ENCODE data around the gene SPOCK1. TPM values are rescaled to one million over a fixed set of nuclear protein-coding genes. Genes with fewer than 3 reads are reported as not detected.
"Not testable (repeated sequence)": the region's sequence is repeated elsewhere in the genome, so short reads cannot be mapped to it uniquely, and the experiment has no call there.

Gene SPOCK1
- total RNA-seq (2014; rRNA removed; shearing (Covaris generic)): not detected in 2 replicates

DNA sequence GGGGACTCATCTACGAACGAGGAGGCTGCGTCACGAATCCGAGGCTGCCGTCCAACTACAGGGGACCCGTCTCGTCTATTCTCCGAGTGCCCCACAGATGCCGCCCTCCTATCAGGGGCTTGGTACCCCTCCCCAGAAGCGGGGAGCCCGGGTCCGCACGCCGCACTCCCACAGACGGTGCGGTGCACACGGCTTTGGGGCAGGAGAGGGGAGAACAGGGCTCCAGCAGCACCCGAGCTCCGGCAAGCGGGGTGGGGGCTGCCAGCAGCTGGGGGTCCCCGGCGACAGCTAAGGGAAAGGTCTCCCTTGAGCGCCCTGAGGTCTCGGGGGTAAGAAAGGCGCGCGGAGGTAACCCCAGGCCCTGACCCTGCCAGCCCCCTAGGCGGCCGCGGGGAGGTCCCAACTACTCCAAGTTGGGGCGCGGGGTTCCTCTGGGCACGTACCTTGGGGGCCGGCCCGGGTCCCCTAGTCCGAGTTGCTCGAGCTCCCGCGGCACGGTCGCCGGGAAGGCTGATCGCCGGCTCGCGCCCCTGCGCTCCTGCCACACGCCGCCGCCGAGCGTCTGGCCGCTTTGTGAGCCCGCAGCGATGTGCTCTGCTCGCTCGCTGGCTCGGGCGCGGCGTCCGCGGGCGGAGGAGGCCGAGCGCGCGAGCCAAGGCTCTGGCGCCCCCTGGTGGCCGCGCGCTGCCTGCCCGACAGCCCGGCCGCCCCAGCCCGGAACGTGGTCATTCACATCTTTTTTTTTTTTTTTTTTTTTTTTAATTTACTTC, at the start of gene SPOCK1:
SPOCK1 (minus strand) TSS at position 591 of the 770 bp plus-strand sequence.
- no peak for DNase-seq (ENCODE audit: low spot score)

DNA sequence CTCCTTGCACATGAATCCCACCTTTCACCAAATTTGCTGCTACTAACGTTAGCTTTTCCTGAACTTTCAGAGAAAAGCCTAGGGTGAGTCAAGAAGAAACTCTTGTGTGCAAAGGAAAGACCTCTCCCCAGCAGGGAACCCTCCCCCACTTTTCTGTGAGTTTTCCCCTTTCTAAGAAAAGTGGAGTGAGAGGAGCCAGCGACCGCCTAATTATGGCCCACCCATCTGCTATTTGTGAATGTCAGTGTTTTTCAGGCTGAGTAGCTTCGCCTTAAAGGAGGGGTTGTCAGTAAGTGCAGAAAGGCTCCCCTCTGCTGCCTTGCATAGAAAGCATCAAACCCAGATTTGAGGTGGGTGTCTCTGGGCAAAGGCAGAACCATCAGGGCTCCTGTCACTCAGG, 46.8 kb upstream of the SPOCK1 start:
- DNase-seq (ENCODE audit: low spot score): no peak

DNA sequence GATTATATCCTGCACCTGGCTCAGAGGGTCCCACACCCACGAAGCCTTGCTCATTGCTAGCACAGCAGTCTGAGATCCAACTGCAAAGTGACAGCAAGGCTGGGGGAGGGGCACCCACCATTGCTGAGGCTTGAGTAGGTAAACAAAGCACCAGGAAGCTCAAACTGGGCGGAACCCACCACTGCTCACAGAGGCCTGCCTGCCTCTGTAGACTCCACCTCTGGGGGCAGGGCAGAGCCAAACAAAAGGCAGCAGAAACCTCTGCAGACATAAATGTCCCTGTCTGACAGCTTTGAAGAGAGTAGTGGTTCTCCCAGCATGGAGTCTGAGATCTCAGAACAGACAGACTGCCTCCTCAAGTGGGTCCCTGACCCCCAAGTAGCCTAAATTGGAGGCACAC, 36.3 kb upstream of the SPOCK1 start:
- DNase-seq (ENCODE audit: low spot score): peak; percentile 19

DNA sequence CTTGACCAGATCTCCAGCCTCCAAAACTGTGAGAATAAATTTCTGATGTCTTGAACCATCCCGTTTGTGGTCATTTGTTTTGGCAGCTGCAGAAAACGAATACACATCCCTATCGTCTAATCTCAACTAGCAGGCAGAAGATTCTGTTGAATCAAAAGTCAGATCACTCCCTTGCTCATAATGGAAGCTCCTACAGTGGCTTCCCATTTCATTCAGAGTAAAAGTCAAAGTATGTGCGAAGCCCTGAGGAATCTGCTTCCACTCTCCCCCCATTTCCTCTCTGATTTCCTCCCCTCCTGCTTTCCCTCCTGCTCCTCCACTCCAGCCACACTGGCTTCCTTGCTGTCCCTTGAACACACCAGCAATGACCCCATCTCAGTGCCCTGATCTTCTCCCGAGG, 34.8 kb upstream of the SPOCK1 start:
- no peak for DNase-seq (ENCODE audit: low spot score)

DNA sequence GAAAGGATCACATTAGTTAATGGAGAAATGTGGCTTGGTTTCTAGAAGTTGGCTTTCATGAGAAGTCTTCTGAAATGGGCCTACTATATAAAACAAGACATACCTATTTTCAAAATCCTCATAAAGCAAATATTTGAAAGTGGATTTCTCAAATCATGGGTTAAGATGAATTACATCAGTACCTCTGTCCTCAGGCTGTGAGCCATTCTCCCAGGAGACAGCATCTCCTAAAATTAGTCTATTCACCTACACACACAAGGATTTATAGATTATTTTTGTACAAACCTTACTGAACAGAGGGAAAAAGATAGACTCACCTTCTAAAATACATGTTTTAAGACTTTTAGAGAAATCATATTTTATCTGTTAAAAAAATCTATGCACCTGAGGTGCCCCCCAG, 32.1 kb upstream of the SPOCK1 start:
- DNase-seq (ENCODE audit: low spot score): no peak

DNA sequence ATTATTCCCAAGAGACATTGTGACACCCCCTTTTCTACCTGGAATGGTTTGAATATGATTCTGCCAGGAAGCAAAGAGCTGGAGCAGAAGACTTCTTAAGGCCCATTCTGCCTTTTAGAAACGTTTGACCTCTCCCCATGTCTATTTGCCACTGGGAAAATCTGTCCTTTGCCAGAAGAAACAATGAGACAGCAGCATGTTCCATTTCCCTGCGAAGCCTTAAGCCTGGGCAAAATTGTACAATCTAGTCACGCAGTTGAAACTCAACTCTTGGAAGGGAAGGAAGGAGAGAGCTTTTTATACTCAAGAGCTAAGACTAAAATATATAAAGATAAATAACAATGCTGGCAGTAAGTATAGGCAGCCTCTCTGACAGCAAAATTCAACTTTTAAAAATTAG, 22.1 kb upstream of the SPOCK1 start:
- no peak for DNase-seq (ENCODE audit: low spot score)

DNA sequence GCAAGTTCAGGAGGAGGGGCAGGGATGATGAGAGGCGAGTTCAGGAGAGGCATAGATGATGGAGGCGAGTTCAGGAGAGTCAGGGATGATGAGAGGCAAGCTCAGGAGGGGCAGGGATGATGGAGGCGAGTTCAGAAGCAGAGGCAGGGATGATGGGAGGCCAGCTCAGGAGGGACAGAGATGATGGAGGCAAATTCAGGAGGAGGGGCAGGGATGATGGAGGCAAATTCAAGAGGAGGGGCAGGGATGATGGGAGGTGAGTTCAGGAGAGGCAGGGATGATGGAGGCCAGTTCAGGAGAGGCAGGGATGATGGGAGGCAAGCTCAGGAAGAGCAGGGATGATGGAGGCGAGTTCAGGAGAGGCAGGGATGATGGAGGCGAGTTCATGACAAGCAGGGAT, 17.8 kb upstream of the SPOCK1 start:
- no peak for DNase-seq (ENCODE audit: low spot score)

DNA sequence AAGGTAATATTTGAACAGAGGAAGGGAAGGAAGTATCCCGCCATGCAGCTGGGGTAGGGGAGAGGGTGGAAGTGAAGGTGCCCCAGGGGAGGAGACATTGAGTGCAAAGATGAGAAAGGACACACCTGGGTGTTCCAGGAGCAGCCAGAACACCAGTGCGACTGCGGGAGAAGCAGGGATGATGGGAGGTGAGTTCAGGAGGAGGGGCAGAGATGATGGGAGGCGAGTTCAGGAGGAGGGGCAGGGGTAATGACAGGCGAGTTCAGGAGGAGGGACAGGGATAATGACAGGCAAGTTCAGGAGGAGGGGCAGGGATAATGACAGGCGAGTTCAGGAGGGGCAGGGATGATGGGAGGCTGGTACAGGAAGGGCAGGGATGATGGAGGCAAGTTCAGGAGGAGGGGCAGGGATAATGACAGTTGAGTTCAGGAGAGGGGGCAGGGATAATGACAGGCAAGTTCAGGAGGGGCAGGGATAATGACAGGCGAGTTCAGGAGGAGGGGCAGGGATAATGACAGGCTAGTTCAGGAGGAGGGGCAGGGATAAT, 17.2 kb upstream of the SPOCK1 start:
- no peak for DNase-seq (ENCODE audit: low spot score)

DNA sequence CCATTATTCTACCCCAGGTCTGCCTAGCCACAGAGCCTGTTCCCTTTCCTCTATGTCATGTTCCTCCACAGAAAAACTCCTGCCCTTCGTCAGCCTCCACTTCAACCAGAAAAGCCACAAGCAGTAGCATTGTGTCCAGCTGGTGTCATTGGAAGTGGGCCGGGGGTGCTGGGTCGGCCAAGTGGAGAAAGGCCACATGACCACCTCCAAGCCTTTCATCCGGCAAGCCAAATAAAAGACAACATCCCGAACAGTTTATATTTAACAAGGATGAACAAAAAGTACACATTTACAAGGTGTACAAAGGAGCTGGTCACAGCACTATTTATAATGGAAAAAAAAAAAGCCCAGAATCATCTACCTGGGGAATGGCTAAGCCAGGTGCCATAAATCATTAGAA, 16.1 kb upstream of the SPOCK1 start:
- DNase-seq (ENCODE audit: low spot score): no peak

DNA sequence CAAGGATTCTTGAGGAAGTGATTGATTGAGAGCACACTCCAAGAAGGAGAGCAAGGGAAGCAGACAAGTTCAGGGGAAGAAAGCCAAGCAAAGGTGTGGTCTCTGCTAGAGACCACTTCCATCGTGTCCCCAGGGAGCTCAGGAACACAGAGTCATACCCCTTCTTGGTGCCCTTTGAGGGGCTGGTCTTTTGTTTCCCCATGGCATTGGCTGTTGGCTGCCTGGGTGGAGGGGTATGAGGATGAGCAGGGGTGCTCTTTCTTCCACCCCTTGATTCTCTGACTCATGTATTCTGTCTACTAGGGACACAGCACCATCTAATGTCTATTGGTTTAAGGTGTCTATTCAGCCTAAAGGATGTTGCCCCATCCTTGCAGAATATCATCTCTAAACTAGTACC, 11.5 kb upstream of the SPOCK1 start:
- DNase-seq (ENCODE audit: low spot score): no peak

DNA sequence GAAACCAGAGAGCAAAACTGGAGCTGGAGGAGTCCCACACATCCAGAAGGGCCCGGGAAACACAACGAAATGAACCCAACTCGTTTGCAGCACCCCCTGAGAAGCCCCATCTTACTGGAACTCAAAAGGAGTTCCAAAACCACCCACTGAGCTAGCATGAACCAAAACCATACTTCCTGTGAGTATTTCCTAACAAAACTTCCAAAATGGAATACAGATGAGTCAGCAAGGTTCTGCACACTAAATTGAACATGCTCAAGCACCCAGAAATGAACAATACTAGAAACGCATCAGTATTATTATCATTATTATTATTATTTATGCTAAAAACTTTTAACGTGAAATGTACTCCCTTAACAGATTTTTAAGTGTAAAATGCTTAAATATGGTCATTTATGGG, 8.0 kb upstream of the SPOCK1 start:
- no peak for DNase-seq (ENCODE audit: low spot score)

DNA sequence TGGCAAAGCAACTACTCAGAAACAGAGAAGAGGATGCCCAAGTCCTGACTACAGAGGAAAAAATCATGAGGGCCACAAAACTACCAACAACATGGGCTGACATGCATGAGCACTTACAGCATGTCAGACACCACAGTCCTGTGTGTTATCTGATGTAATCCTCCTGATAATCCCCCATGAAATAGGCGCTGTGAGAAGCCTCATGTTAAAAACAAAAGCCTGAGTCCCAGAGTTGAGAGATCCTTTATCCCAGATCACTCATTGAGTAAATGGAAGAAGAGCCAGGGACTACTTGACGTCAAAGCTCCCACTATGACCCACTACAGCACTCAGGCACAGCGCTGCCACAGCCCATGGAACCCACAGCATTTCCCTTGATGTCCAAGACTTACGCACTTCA, 7.2 kb upstream of the SPOCK1 start:
- DNase-seq (ENCODE audit: low spot score): no peak

DNA sequence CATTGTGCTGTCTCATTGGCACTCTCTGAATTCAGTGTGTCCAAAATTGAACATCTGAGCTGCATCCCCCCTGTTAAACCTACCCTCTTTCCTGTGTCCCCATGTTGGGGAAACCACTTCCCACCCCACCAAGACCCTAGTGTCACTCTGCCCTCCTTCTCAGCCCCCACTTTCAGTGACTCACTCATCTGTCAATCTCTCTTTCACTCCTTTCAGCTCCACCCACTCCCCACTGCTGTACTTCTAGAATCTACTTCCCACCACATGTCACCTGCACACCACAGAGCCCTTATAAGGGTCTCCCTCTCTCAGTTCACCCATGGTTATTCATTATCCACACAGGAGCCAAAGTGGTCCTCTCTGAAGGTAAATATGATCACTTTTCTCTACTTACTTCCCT, 5.8 kb upstream of the SPOCK1 start:
- DNase-seq (ENCODE audit: low spot score): no peak

DNA sequence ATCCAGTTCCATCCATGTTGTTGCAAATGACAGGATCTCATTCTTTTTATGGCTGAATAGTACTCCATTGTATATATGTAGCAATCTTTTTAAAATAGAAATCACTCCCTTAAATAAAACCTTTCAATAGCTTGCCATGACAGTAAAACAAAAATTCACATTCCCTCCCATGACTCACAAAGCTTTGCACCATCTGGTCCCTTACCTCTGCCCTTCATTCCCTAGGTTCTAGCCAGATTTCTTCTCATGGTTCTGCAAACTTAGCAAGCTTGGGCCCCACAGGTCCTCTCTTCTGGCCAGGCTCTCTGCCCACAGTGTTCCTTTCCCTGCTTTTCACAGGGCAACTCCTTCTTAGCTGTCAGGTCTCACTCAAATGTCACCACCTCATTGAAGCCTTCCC, 4.3 kb upstream of the SPOCK1 start:
- no peak for DNase-seq (ENCODE audit: low spot score)

DNA sequence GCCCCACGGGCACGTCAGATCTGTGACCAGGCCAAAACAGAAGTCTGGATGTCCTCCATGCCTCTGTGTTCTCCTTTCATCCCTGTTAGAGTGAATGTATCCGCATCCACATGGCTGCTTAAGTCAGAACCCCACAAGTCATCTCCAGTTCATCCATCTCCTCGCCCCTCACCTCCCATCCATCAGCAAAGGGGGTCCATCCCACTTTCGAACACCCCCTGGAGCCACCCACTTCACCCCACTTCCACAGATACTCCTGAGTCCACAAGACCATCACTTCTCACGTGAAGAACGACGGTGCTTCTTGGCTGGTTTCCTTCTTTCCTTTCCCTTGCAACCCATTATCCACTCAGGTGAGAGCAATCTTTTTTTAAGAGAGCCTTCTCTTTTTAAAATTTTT, 3.5 kb upstream of the SPOCK1 start:
- no peak for DNase-seq (ENCODE audit: low spot score)

DNA sequence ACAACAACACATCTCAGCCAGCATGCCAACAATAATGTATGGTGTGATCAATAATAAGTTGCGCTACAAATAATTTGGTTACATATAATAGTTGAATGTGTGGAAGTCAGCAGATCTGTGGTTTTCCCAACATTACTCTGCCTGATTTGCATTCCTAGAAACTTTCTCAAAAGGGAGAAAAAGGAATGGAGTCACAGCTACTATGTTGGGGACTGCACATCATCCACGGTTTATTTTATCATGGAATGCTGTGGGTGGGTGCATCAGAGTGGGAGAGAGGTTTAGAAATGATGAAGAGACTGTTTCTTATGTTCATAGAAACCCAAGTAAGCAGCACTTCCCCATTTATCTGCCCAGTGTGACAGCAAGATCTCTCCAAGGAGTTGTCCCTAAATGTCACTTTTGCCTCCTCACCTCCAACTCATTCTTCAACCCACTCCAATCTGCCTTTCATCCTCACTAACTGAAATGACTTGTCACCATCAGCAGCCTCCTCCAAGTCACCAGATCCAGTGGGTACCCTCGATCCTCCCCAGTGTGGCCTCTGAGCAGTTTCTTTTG, 2.8 kb upstream of the SPOCK1 start:
- DNase-seq (ENCODE audit: low spot score): no peak

DNA sequence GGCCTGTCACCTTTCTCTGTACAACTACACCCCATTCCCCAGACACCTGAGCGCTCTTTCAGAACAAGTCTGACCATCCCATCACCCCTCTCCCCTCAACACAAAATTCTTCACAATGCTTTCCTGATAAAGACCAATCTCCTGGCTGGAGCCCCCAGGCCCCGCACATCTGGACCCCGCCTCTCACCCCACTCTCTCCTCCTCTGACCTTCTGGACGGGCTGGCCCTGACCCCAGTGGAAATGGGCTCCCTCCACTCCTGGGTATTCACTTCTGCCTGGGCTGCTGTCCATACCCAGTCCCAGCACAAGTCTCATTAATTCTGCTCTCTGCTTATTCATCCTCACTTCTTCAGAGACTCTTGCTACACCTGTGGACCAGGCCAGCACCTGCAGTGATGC, 2.1 kb upstream of the SPOCK1 start:
- DNase-seq (ENCODE audit: low spot score): no peak

DNA sequence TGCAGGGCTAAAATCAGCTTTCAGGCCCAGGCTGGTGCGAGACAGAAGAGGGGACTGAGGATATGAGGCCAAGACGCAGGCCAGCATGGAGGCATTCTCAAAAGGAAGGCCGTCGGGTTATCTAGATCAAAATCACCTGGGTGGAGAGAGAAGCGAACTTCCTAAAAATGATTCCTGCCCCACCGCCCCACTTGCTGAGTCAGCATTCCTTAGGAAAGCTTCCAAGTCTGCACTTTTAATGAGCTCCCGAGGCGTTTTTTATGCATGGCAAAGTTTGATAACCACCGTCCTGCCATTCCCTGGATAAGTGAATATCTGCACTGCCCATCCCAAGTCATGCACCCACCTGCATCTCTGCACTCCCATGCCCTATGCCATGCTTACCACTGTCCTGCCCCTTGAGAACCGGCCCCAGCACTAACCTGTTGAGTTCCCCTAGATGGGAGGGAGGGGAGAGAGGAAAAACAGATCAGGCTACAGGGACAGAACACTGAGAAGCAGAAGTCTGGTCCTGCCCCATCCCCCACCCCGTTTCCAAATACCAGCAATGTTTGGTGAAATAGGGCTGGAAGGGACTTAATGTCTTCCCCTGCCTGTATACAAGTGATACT, 1.6 kb upstream of the SPOCK1 start:
- DNase-seq (ENCODE audit: low spot score): no peak

DNA sequence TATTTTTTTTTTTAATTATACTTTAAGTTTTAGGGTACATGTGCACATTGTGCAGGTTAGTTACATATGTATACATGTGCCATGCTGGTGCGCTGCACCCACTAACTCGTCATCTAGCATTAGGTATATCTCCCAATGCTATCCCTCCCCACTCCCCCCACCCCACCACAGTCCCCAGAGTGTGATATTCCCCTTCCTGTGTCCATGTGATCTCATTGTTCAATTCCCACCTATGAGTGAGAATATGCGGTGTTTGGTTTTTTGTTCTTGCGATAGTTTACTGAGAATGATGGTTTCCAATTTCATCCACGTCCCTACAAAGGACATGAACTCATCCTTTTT, 351 bp upstream of the SPOCK1 start:
- DNase-seq (ENCODE audit: low spot score): not testable (repeated sequence)

DNA sequence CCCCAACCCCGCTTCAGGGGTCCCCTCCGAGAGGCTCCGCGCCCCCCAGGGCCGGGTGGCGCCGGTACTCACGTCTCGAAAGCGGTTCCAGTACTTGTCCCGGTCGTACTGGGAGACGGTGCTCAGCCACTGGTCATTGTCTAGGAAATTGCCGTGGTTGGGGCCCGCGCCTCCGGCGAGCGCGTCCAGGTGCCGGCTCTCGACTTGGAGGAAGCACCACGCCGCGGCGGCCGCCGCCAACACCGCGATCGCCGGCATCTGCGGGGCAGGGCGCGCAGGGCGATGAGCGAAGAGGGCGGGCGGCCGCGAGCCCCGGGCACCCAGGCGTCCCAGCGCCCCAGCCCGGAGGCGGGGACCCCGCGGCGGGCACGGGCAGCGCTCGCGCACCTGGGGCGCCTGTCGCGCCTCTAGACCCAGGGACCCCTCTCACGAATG, 808 bp downstream of the SPOCK1 start:
- DNase-seq (ENCODE audit: low spot score): no peak

DNA sequence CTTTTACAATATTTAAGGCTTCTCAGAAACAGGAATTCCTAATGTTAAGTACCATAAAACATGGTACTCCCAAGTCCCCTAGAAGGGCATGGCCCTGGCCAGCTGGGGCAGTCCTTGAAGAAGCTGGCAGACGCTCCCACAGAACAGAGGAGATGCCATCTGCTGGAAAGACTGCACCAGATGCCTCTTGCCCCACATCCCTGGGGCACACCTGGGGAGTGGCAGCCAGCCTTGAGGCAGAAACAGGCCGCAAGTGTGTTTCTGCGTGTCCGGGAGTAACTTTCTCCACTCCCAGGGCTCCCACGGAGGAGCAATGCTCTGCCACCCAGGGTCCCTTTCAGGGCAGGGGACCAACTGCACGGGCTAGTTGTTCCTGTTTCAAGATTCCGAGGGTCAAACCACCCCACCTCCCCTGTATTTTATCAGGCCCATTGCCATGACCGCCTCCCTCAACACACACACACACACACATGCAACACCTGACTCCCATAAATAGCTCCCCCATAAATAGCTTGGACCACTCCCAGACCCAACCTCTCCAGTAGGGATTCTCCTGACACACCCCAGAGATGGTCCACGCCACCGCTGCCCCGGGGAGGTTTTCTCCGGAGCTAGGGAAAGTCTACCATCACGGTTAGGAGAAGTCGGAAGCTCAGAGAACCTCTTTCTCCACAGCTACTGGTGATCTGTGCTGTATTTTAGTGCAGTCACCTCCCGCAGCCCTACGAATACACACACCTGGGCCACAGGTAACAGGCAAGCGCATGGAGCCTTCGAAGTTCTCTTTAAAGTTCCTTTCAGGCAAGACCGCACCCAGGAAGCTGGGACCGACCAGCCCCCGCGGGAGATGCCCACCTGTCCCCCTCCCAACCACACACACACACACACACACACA, 1.5 kb downstream of the SPOCK1 start:
- DNase-seq (ENCODE audit: low spot score): peak; percentile 5

DNA sequence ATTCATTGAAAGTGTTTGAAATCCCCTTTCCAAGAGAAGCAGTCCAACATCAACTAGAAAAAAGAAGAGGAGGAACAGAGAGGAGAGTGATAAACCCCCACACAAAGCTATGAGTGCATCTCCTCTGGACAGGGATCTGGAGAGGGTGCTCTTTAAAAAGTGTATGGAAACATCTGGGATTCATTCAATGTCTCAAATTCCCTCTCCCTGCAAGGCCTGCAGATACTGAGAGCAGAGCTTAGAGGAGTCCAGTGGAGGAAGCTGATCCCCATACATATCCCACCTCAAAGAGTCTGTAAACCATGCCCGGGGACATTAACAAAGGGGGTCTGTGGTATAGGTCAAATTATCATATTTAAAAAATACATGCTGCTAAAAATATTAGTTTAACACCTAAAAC, 2.2 kb downstream of the SPOCK1 start:
- DNase-seq (ENCODE audit: low spot score): no peak
